Fibroblast of skin of scalp (primary cell): ENCODE measurements around the gene CCDC136.
A peak's percentile ranks its signal among the peaks of the same experiment; 100 is the strongest.

Experiments
- DNase-seq: peaks from one replicate; pipeline ENCODE4 v3.0.0-alpha.2; 2013

CCDC136 gene

GRCh38 chr7:128833148-128833945, 41.6 kb downstream of the CCDC136 start:
- peak; percentile 89 for DNase-seq

GRCh38 chr7:128833946-128834325, 42.2 kb downstream of the CCDC136 start:
- no peak for DNase-seq

DNA sequence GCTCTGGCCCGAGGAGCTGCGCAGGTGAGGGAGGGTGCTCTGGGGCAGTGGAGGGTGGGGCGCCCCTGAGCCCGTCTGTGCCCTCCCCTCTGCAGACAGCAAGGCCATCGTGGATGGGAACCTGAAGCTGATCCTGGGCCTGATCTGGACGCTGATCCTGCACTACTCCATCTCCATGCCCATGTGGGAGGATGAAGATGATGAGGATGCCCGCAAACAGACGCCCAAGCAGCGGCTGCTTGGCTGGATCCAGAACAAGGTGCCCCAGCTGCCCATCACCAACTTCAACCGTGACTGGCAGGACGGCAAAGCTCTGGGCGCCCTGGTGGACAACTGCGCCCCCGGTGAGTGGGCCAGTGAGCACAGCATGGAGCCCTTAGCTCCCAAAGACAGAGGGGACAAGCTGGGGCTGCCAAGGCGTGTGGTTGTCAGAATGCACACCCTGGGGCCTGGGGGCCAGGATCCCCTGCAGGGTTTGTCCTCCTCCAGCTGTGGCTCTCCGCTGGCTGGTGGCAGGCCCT, 43.5 kb downstream of the CCDC136 start:
- DNase-seq, result no peak

DNA sequence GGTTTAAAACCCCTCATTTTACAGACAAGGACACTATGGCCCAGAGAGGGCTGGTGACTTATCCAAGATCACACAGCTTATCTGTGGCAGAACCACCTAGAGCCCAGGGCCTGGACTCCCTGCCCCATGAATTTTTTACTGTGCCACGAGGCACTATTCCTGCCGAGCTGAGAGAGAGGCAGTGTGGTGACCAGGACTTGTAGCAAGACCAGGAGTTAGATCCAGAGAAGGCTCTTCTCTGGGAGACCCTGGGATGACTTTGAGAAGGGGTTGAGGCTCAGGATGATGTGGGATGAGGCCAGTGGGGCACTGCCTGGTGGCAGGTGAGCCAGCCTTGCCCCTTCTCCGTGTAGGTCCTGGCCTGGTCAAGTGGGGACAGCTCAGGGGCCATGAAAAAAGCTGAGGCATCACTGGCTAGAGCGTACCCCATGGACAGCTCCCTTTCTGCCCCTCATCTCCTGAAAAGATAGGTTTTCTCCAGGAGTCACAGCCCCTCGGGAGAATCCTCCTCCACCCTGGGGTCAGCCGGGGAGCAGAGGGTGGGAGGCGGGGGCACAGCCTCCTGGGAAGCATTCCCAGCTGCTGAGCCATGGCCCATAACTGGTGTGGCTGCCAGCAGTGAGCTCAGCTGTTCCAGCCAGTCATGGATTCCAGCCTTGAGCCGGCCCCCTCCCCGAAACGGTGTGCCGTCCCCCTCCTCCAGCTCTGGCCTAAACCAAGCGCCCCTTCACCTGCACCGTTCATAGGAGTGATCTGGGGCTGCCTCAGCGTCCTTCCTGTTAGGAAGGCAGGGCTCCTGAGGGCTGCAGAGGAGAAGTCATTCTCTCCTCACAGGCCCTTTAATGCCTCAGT, 44.2 kb downstream of the CCDC136 start:
- DNase-seq, result peak; percentile 59

DNA sequence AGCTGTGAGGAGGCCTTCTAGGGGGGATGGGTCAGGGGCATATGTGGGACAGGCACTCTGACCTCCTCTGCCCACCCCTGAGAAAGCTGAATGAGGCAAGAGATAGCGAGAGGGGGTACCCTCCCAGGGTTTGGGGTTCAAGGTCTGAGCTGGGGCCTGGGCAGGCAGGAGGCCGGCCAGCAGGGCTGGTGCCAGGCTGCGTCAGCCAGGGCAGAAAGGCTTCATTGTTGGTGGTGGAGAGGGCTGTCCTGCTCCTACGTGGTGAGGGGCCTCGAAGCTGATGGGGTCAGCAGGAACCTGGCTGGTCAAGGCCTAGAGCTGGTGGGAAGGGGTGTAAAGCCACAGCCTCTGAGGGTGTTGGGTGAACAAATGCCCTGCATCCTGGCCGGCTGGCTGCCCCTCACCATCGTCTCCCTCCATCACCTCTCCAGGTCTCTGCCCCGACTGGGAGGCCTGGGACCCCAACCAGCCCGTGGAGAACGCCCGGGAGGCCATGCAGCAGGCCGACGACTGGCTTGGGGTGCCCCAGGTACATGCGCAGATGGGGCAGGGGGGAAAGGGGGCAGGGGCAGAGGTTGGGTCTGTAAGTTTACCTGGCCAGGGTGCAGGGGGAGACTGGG, 45.1 kb downstream of the CCDC136 start:
- no peak for DNase-seq

- DNase-seq, result no peak
Measured at GRCh38 chr7:128837521-128837921, 45.8 kb downstream of the CCDC136 start.

DNA sequence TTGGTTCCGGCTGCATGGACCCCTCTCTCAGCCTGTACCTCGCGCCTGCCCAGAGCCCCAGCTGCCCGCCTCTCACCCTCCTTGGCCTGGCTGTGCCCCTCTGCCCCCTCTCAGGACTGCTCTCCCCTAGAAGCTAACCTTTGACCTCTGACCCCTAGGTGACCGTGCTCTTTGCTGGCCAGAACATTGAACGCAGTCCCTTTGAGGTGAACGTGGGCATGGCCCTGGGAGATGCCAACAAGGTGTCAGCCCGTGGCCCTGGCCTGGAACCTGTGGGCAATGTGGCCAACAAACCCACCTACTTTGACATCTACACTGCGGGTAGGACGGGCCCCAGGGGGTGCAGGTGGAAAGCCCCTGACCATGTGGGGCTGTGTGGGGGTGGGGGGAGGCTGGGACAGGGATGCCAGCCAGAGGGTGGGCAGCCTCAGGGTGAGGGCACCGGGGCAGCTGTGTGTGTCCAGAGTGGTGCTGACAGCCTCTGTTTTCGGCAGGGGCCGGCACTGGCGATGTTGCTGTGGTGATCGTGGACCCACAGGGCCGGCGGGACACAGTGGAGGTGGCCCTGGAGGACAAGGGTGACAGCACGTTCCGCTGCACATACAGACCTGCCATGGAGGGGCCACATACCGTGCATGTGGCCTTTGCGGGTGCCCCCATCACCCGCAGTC, 46.5 kb downstream of the CCDC136 start:
- no peak for DNase-seq

DNA sequence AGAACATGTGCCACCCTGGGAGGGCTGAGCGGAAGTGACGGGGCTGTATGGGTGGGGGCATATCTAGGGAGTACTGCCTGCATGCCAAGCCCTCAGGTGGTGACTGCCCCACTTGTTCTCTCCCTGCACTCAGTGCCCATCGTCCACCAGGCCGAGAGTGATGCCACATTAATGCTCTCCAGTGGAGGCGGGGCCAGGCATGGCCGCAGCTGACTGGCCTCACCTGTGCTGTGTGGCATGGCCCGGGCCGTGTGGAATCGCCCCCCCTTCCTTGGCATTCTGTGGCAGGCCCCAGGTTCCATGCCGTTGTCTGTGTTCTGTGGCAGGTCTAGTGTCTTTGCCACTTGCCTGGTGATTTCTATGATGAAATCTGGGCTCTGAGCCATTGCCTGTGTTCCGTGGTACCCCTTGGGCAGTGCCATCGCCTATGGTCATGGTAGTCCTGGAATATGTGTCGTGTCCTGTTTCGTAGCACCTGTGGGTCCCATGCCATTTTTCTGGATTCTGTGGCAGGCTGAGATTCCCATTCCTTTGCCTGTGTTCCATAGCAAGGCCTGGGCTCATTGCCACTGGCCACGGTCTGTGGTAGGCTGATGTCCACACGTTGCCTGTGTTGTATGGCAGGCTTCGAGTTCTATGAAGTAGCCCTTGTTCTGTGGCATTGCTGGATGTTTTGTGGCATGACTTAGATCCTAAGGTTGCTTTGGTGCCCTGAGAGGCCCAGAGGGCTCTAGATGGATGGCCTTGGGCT, 47.4 kb downstream of the CCDC136 start:
- DNase-seq, result no peak

DNA sequence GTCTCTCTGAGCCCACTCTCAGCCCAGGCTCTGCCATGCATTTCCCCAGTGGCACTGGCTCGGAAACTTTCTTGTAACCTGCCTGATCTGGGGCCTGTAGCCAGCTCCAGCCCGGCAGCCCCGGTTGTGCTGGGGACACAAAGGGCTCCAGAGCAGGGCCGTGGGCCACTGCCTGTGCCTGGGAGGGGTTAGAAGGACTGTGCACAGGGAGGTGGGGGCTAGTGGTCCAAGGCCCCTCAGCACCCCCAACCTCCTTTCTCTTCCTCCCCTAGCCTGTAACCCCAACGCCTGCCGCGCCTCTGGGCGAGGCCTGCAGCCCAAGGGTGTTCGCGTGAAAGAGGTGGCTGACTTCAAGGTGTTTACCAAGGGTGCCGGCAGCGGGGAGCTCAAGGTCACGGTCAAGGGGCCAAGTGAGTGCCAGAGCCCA, 48.0 kb downstream of the CCDC136 start:
- DNase-seq, result no peak

GRCh38 chr7:128840326-128841170, 48.8 kb downstream of the CCDC136 start:
- no peak for DNase-seq

GRCh38 chr7:128841171-128841690, 49.5 kb downstream of the CCDC136 start:
- DNase-seq, result no peak

GRCh38 chr7:128841921-128842673, 50.3 kb downstream of the CCDC136 start:
- peak; percentile 55 for DNase-seq

GRCh38 chr7:128842674-128843641, 51.2 kb downstream of the CCDC136 start:
- DNase-seq, result no peak

GRCh38 chr7:128843938-128844621, 52.3 kb downstream of the CCDC136 start:
- DNase-seq, result no peak

- no peak for DNase-seq
Measured at GRCh38 chr7:128844777-128845311, 53.1 kb downstream of the CCDC136 start.

DNA sequence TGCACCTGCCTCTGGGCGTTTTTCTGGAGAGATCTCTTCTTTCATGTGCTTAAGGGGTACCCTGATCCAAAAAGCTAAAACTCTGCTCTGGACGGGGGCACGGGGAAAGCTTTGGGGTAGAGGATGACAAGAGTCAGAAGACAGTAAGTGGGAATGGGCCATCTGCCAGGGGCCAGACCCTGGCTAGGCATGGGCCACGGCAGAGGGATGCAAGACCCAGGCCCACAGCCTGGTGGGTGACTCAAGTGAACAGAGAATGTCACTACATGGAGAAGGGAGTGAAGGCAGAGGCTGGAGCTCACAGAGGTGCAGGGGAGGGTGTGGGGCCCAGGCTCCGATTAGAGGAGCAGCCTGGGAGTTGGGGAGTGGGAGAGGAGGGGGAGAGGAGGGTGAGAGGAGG, 53.7 kb downstream of the CCDC136 start:
- DNase-seq, result no peak

- no peak for DNase-seq
Measured at GRCh38 chr7:128845987-128846386, 54.2 kb downstream of the CCDC136 start.
